ENCODE measurements around the gene ARHGAP23.

The ARHGAP23 gene

GRCh38 chr17:38440614-38441397 is 12.5 kb downstream of the ARHGAP23 start:
- Histone ChIP-seq H3K4me3 (ENCODE audit: low read length) (no peak overlapping the region), H3K4me1 (ENCODE audit: control insufficient read depth, insufficient read depth, low read length) (peaks cover 21% of the 10 kb centered on the region), H3K9ac (ENCODE audit: low read length) (no peak overlapping the region)

GRCh38 chr17:38441429-38442061 is 13.3 kb downstream of the ARHGAP23 start:
- Histone ChIP-seq H3K9ac (ENCODE audit: low read length) (no peak overlapping the region), H3K4me3 (ENCODE audit: low read length) (no peak overlapping the region), H3K36me3 (ENCODE audit: control insufficient read depth, insufficient read depth, low read length) (no peaks in the 10 kb centered on the region), H3K4me1 (ENCODE audit: control insufficient read depth, insufficient read depth, low read length) (peaks cover 21% of the 10 kb centered on the region), H3K27ac (ENCODE audit: low read depth, low read length) (peak overlapping the region; percentile 21), H3K27me3 (ENCODE audit: control insufficient read depth, insufficient read depth, low read length) (no peaks in the 10 kb centered on the region)

More at GRCh38 chr17:38440614-38441397, 12.5 kb downstream of the ARHGAP23 start:
- Histone ChIP-seq H3K27me3 (ENCODE audit: control insufficient read depth, insufficient read depth, low read length) (no peaks in the 10 kb centered on the region), H3K27ac (ENCODE audit: low read depth, low read length) (peak overlapping the region; percentile 21), H3K36me3 (ENCODE audit: control insufficient read depth, insufficient read depth, low read length) (no peaks in the 10 kb centered on the region)

DNA sequence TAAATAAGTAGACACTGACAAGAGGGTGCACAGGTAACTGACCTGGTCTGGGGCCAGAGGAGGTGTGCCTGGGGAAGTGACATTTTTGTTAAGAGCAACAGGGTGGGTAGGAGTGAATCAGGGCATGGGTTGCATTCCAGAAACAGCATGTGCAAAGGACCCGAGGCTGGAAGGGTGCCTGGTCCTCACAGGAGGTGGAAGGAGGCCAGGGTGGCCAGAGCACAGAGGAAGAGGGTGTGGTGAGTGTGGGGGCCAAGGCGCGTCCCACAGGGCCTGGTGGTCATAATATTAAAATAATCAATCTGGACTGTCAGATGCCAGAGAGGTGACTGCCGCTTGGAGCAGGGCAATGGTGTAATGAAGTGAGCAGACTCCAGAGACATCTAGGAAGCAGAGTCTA is 14.3 kb downstream of the ARHGAP23 start:
- Histone ChIP-seq H3K36me3 (ENCODE audit: control insufficient read depth, insufficient read depth, low read length) (no peaks in the 10 kb centered on the region), H3K27me3 (ENCODE audit: control insufficient read depth, insufficient read depth, low read length) (no peaks in the 10 kb centered on the region), H3K27ac (ENCODE audit: low read depth, low read length) (no peak overlapping the region), H3K4me3 (ENCODE audit: low read length) (no peak overlapping the region), H3K4me1 (ENCODE audit: control insufficient read depth, insufficient read depth, low read length) (peaks cover 21% of the 10 kb centered on the region), H3K9ac (ENCODE audit: low read length) (no peak overlapping the region)

- no peak overlapping the region for H3K27ac ChIP-seq (ENCODE audit: low read depth, low read length)
- peaks cover 21% of the 10 kb centered on the region for H3K4me1 ChIP-seq (ENCODE audit: control insufficient read depth, insufficient read depth, low read length)
- H3K4me3 ChIP-seq (ENCODE audit: low read length), result no peak overlapping the region
Observed at GRCh38 chr17:38443356-38444031, 15.2 kb downstream of the ARHGAP23 start.

GRCh38 chr17:38444151-38444550 is 15.9 kb downstream of the ARHGAP23 start:
- no peak overlapping the region for H3K4me3 ChIP-seq (ENCODE audit: low read length)
- no peaks in the 10 kb centered on the region for H3K36me3 ChIP-seq (ENCODE audit: control insufficient read depth, insufficient read depth, low read length)
- no peak overlapping the region for H3K9ac ChIP-seq (ENCODE audit: low read length)
- no peaks in the 10 kb centered on the region for H3K27me3 ChIP-seq (ENCODE audit: control insufficient read depth, insufficient read depth, low read length)
- H3K4me1 ChIP-seq (ENCODE audit: control insufficient read depth, insufficient read depth, low read length), result peaks cover 21% of the 10 kb centered on the region
- H3K27ac ChIP-seq (ENCODE audit: low read depth, low read length), result no peak overlapping the region

More at GRCh38 chr17:38443356-38444031, 15.2 kb downstream of the ARHGAP23 start:
- Histone ChIP-seq H3K27me3 (ENCODE audit: control insufficient read depth, insufficient read depth, low read length) (no peaks in the 10 kb centered on the region), H3K36me3 (ENCODE audit: control insufficient read depth, insufficient read depth, low read length) (no peaks in the 10 kb centered on the region), H3K9ac (ENCODE audit: low read length) (no peak overlapping the region)

DNA sequence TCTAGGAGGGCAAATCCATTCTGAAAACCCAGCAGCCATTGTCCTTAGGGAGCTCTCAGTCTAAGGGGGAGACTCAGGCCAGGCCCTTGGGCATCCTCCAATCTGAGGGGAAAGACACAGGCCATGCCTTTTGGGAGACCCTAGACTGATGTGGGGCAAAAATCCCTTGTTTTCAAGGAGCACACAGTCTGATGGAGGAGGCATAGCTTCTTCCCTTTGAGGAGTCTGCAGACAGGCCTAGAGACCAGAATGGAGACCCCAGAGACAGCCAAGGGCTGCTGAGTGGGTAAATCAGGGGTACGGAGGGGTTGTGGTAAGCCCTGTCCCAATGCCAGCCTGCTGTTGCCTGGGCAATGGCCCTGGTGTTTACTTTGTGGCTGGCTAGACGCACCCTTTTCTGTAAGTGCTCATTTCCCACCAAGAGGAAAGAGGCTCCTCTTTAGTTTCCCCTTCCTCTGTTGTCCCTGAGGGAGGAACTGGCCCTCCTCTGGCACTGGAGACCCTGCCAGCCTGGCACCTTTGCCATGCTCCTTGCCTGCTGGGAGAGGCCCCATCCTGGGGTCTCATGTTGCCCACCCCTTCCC is 19.3 kb downstream of the ARHGAP23 start:
- Histone ChIP-seq H3K36me3 (ENCODE audit: control insufficient read depth, insufficient read depth, low read length) (no peaks in the 10 kb centered on the region), H3K27me3 (ENCODE audit: control insufficient read depth, insufficient read depth, low read length) (no peaks in the 10 kb centered on the region), H3K9ac (ENCODE audit: low read length) (no peak overlapping the region), H3K27ac (ENCODE audit: low read depth, low read length) (no peak overlapping the region), H3K4me1 (ENCODE audit: control insufficient read depth, insufficient read depth, low read length) (peaks cover 29% of the 10 kb centered on the region), H3K4me3 (ENCODE audit: low read length) (no peak overlapping the region)

DNA sequence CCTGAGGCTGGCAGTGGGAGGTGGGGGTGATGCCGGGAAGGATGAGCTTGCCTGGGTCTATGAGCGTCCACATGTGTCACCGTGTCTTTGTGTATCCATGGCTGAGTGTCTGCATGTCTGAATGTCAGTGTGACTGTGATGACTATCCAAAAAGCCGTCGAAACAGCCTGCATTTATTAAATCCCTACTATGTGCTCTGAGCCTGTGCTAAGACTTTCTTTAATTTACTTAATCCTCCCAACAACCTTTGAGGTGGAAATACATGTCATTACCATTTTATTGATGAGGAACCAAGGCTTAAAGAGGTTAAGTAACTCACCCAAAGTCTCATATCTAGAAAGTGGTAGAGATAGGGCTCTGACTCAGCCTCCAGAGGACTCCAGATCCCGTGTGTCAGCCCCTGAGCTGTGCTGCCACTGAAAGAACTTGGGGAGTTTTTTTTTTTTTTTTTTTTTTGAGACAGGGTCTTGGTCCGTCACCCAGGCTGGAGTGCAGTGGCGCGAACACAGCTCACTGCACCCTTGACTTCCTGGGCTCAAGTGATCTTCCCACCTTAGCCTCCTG is 20.0 kb downstream of the ARHGAP23 start:
- Histone ChIP-seq H3K36me3 (ENCODE audit: control insufficient read depth, insufficient read depth, low read length) (no peaks in the 10 kb centered on the region), H3K4me1 (ENCODE audit: control insufficient read depth, insufficient read depth, low read length) (peaks cover 29% of the 10 kb centered on the region), H3K4me3 (ENCODE audit: low read length) (no peak overlapping the region), H3K27me3 (ENCODE audit: control insufficient read depth, insufficient read depth, low read length) (no peaks in the 10 kb centered on the region), H3K9ac (ENCODE audit: low read length) (no peak overlapping the region), H3K27ac (ENCODE audit: low read depth, low read length) (no peak overlapping the region)

DNA sequence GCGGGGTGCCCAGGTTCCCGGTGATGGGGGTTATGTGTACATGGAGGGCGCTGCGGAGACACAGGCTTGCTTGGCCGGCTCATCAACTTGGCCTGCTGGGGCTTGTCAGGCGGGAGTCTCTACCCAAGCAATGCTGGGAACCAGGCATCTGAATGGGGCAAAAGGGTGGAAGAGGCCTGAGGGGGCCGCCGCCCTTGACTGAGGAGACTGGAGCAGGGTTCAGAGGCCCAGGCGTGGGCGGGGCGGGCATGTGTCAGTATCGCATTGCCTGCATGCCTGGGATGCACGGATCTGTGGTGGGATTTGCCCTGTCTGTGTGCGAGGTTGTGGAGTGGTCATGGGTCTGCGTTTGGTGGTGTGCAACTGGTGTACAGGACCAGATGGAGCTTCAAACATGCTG is 21.1 kb downstream of the ARHGAP23 start:
- Histone ChIP-seq H3K27me3 (ENCODE audit: control insufficient read depth, insufficient read depth, low read length) (peaks cover 3% of the 10 kb centered on the region), H3K27ac (ENCODE audit: low read depth, low read length) (no peak overlapping the region), H3K4me1 (ENCODE audit: control insufficient read depth, insufficient read depth, low read length) (peaks cover 29% of the 10 kb centered on the region), H3K36me3 (ENCODE audit: control insufficient read depth, insufficient read depth, low read length) (no peaks in the 10 kb centered on the region), H3K9ac (ENCODE audit: low read length) (no peak overlapping the region), H3K4me3 (ENCODE audit: low read length) (no peak overlapping the region)

GRCh38 chr17:38450557-38451029 is 22.3 kb downstream of the ARHGAP23 start:
- Histone ChIP-seq H3K4me3 (ENCODE audit: low read length) (no peak overlapping the region), H3K27ac (ENCODE audit: low read depth, low read length) (no peak overlapping the region), H3K9ac (ENCODE audit: low read length) (no peak overlapping the region), H3K4me1 (ENCODE audit: control insufficient read depth, insufficient read depth, low read length) (peaks cover 36% of the 10 kb centered on the region), H3K27me3 (ENCODE audit: control insufficient read depth, insufficient read depth, low read length) (peaks cover 3% of the 10 kb centered on the region), H3K36me3 (ENCODE audit: control insufficient read depth, insufficient read depth, low read length) (no peaks in the 10 kb centered on the region)

DNA sequence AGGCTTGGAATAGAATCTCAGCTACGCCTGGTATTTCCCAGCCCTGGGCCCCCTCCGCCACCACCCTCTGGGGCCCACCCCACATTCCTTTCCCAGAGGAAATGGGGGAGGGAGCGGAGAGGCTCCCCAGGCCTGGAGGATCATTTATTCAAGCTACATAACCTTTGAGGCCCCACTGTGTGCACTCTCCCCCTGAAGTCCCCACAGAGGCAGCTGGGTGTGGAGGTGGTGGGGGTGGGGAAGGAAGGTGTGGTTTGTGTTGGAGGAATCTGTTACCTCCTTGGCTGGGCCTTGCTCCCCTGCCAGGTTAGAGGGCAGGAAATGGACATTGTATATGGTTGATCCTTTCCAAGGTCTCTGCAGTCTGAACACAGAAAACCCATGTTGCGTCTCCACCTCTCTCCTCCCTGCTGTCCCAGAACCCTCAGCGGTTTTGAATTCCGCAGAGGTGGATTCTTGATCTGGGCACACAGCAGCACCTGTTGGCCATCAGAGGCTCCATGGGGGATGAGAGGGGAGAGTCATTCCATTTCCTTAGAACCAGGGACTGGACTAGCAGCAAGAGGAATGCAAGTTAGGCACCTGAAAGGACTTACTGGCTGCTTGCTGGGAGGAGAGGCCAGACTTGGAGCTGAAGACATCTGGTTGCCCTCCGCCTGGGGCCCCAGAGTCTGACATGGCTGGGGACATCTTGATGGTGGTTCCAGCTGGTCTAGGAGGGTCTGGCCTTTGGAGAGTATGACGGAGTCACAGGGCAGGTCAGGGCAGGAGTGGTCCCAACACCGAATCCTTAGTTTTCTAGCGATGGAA is 23.0 kb downstream of the ARHGAP23 start:
- H3K9ac ChIP-seq (ENCODE audit: low read length), result no peak overlapping the region

DNA sequence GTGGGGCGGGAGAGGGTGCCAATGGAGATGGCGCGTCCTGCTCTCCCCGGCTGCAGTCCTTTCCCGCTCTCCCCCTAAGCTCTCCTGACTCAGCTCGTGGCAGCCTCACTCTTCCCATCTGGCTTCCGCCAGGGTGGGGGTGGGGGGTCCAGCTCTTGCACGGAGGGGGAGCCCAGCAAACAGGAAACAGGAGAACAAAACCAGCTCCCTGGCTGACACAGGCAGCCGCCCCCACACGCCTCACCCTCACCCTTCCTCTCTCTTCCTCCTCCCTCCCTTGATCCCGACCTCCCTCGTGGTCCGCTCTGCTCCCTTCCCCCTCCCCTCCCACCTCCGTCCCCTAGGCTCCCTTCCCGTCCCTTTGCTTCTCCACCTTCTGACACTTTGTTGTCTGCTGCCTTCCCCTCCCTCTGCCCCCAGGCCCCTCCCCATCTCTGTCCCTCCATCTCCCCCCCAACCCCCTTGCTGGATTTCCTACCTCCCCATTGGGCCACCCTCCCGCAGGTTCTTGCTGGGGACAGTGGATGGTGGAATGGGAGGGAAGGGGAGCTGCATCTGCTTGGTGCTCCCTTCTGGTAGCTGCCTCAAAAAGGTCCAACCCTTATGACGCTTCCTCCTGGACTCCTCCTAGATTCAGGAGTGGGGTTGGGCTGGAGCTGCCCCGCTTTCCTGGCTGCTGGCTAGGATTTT is 23.7 kb downstream of the ARHGAP23 start:
- peaks cover 36% of the 10 kb centered on the region for H3K4me1 ChIP-seq (ENCODE audit: control insufficient read depth, insufficient read depth, low read length)
- H3K27me3 ChIP-seq (ENCODE audit: control insufficient read depth, insufficient read depth, low read length), result peaks cover 3% of the 10 kb centered on the region
- H3K36me3 ChIP-seq (ENCODE audit: control insufficient read depth, insufficient read depth, low read length), result no peaks in the 10 kb centered on the region
- no peak overlapping the region for H3K4me3 ChIP-seq (ENCODE audit: low read length)
- peak overlapping the region; percentile 60 for H3K27ac ChIP-seq (ENCODE audit: low read depth, low read length)
- H3K9ac ChIP-seq (ENCODE audit: low read length), result no peak overlapping the region

More for the DNA sequence above, 23.0 kb downstream of the ARHGAP23 start:
- no peak overlapping the region for H3K4me3 ChIP-seq (ENCODE audit: low read length)
- peak overlapping the region; percentile 60 for H3K27ac ChIP-seq (ENCODE audit: low read depth, low read length)
- H3K36me3 ChIP-seq (ENCODE audit: control insufficient read depth, insufficient read depth, low read length), result no peaks in the 10 kb centered on the region
- H3K4me1 ChIP-seq (ENCODE audit: control insufficient read depth, insufficient read depth, low read length), result peaks cover 36% of the 10 kb centered on the region
- H3K27me3 ChIP-seq (ENCODE audit: control insufficient read depth, insufficient read depth, low read length), result peaks cover 3% of the 10 kb centered on the region
